Esophagus muscularis mucosa (tissue), 4 donors: ENCODE measurements around the gene ZPR1. TPM values are rescaled to one million over a fixed set of nuclear protein-coding genes. Genes with fewer than 3 reads are reported as not detected.

Source experiments
- DNase-seq: peaks from one replicate; pipeline ENCODE4 v3.0.0-alpha.2; 2017; ENCODE audit errors: extremely low spot score
- H3K27ac ChIP-seq, 4 donors: fragments of 200-600 bp; sonication (generic); replicated peaks in 1 of 4; 1 replicate in 3 of 4; 2 replicates in 1 of 4; pipeline ENCODE4 v1.5.1; 2016 to 2019; ENCODE audit warnings: mild to moderate bottlenecking in 1 of 4
- H3K27me3 ChIP-seq, 4 donors: fragments of 200-600 bp; sonication (generic); one replicate each; pipeline versions ENCODE4 v1.5.1 to v1.6.0; 2016 to 2019
- H3K36me3 ChIP-seq, 4 donors: fragments of 200-600 bp; sonication (generic); one replicate each; pipeline ENCODE4 v1.5.1; 2016 to 2019
- H3K4me1 ChIP-seq, 4 donors: fragments of 200-600 bp; sonication (generic); one replicate each; pipeline ENCODE4 v1.5.1; 2016 to 2019
- H3K4me3 ChIP-seq, 4 donors: fragments of 200-600 bp; sonication (generic); 1 replicate in 2 of 4; 2 replicates in 2 of 4; pipeline ENCODE4 v1.5.1; 2016 to 2019; ENCODE audit warnings: mild to moderate bottlenecking in 4 of 4, moderate library complexity in 1 of 4
- H3K9me3 ChIP-seq, 4 donors: fragments of 200-600 bp; sonication (generic); 1 replicate in 3 of 4; 2 replicates in 1 of 4; pipeline ENCODE4 v1.5.1; 2016 to 2019
- EP300 ChIP-seq: sonication (generic); formaldehyde crosslinking; IDR thresholded peaks from one replicate; pipeline ENCODE4 v1.6.1; 2017; ENCODE audit warnings: antibody characterized with exemption
- POLR2A ChIP-seq: fragments of 450-650 bp; IDR thresholded peaks from one replicate; pipeline ENCODE4 v1.6.1; 2017; ENCODE audit warnings: antibody characterized with exemption, moderate library complexity, mild to moderate bottlenecking, low read depth
- POLR2AphosphoS5 ChIP-seq, 2 donors: sonication (generic); formaldehyde crosslinking; IDR thresholded peaks; one replicate each; pipeline ENCODE4 v1.6.1; 2017; ENCODE audit warnings: antibody characterized with exemption in 2 of 2
- WGBS: methylation state at CpG from one replicate; pipeline ENCODE4 v1.1.5; 2018; 5-methylcytosine and 5-hydroxymethylcytosine counted together
- intact Hi-C: fragments of 100-400 bp; cut with DNase I; formaldehyde crosslinking; loops from one replicate; pipeline ENCODE4 v1.15.1; 2023
- total RNA-seq, 4 donors: library from RNA; depleted of rRNA; stranded (reverse); fragments of >200 nt; gene quantifications; one replicate each; pipeline versions ENCODE4 v1.1.0 to v1.2.1, GENCODE V29; 2016
- TF ChIP-seq, protein P1 (sequence below), 3 experiments: fragments of 200-600 bp in 2 of 3; fragments of 450-650 bp in 1 of 3; sonication (generic) in 2 of 3; IDR thresholded peaks; one replicate each; pipeline ENCODE4 v1.5.1; 2017 to 2019; ENCODE audit warnings: antibody characterized with exemption in 3 of 3, mild to moderate bottlenecking in 2 of 3, moderate library complexity in 1 of 3

Gene ZPR1
- total RNA-seq, 4 donors from 2014 or later, result 18.3 to 46.4 (median 34.7) TPM

GRCh38 chr11:116786966-116787365 lies 857 bp downstream of the ZPR1 start:
- no peak for TF ChIP-seq POLR2AphosphoS5 (IDR thresholded peaks at IDR 0.05)
- no peak for TF ChIP-seq EP300
- no peak for TF ChIP-seq POLR2A
- TF ChIP-seq, protein P1, sequence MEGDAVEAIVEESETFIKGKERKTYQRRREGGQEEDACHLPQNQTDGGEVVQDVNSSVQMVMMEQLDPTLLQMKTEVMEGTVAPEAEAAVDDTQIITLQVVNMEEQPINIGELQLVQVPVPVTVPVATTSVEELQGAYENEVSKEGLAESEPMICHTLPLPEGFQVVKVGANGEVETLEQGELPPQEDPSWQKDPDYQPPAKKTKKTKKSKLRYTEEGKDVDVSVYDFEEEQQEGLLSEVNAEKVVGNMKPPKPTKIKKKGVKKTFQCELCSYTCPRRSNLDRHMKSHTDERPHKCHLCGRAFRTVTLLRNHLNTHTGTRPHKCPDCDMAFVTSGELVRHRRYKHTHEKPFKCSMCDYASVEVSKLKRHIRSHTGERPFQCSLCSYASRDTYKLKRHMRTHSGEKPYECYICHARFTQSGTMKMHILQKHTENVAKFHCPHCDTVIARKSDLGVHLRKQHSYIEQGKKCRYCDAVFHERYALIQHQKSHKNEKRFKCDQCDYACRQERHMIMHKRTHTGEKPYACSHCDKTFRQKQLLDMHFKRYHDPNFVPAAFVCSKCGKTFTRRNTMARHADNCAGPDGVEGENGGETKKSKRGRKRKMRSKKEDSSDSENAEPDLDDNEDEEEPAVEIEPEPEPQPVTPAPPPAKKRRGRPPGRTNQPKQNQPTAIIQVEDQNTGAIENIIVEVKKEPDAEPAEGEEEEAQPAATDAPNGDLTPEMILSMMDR (IDR thresholded peaks at IDR 0.05), result no peak
- no peak for DNase-seq
- WGBS, result 69% methylated on average over 5 of the region's 5 CpGs
- intact Hi-C loops, result no loop called here
- no peaks in the 10 kb centered on the region for H3K27me3 ChIP-seq
- H3K36me3 ChIP-seq, result peaks cover 40 to 48% (median 44%) of the 10 kb centered on the region in 4 donors
- H3K4me1 ChIP-seq, result peaks cover 20 to 38% (median 27%) of the 10 kb centered on the region in 4 donors
- H3K4me3 ChIP-seq, result peak overlapping the region; percentile 90 to 100 (median 98)
- H3K27ac ChIP-seq, result peak overlapping the region in 3 of 4 donors; percentile 85 to 92 (median 91)
- no peaks in the 10 kb centered on the region for H3K9me3 ChIP-seq

- peaks cover 47 to 54% (median 51%) of the 10 kb centered on the region in 4 donors for H3K36me3 ChIP-seq
- H3K27me3 ChIP-seq, result no peaks in the 10 kb centered on the region
- DNase-seq, result no peak
- H3K27ac ChIP-seq, result no peak overlapping the region
- intact Hi-C loops, result no loop called here
- H3K4me1 ChIP-seq, result peaks cover 16 to 32% (median 22%) of the 10 kb centered on the region in 4 donors
- TF ChIP-seq POLR2A, result no peak
- TF ChIP-seq POLR2AphosphoS5 (IDR thresholded peaks at IDR 0.05), result no peak
- TF ChIP-seq EP300, result no peak
- TF ChIP-seq, protein P1 (IDR thresholded peaks at IDR 0.05), result no peak
- peak overlapping the region in 1 of 4 donors; percentile 100 for H3K4me3 ChIP-seq
- 92% methylated on average over 2 of the region's 2 CpGs for WGBS
- no peaks in the 10 kb centered on the region for H3K9me3 ChIP-seq
Measured at GRCh38 chr11:116786326-116786725, 1.5 kb downstream of the ZPR1 start.

- Histone ChIP-seq H3K27me3 (no peaks in the 10 kb centered on the region), H3K36me3 (peaks cover 71 to 90% (median 85%) of the 10 kb centered on the region in 4 donors), H3K27ac (no peak overlapping the region), H3K4me3 (no peak overlapping the region), H3K4me1 (peaks cover 12 to 16% (median 13%) of the 10 kb centered on the region in 4 donors), H3K9me3 (no peaks in the 10 kb centered on the region)
- 100% methylated on average over 4 of the region's 4 CpGs for WGBS
- TF ChIP-seq, protein P1 (IDR thresholded peaks at IDR 0.05), result no peak
- TF ChIP-seq POLR2AphosphoS5 (IDR thresholded peaks at IDR 0.05) (no peak), POLR2A (no peak), EP300 (no peak)
- DNase-seq, result no peak
- intact Hi-C loops, result no loop called here
Measured at GRCh38 chr11:116782728-116783127, 5.1 kb downstream of the ZPR1 start.

DNA sequence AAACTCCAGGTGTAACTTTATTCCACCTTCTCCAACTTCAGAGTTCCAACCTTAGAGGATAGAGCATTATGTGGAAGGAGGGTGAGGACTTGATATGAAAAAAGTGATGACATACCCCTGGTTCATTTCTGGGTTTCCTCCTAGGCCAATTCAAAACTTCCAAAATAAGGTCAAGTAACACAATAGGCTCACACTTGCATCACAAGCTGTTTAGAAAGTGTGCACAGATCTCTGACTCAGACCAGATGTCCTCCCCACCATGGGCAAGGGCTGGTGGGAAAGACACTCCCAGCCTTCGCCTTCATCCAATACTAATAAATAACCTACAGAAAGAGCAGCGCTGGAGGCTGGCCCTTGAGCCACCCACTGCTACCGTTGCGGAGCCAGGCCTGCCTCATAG lies 9.3 kb downstream of the ZPR1 start:
- H3K9me3 ChIP-seq, result no peaks in the 10 kb centered on the region
- no peaks in the 10 kb centered on the region for H3K27me3 ChIP-seq
- H3K36me3 ChIP-seq, result peaks cover 46 to 79% (median 66%) of the 10 kb centered on the region in 4 donors
- peaks cover 2 to 4% (median 3%) of the 10 kb centered on the region in 4 donors for H3K4me1 ChIP-seq
- no peak for DNase-seq
- 100% methylated on average over 2 of the region's 4 CpGs for WGBS
- no peak overlapping the region for H3K4me3 ChIP-seq
- intact Hi-C loops, result loop anchor here (10.0 kb wide), 2 partner anchors 456 to 546 kb away; partner anchors contain the start of genes CEP164, PCSK7 and RNF214
- no peak overlapping the region for H3K27ac ChIP-seq
- TF ChIP-seq EP300 (no peak), POLR2AphosphoS5 (IDR thresholded peaks at IDR 0.05) (no peak), POLR2A (no peak)
- TF ChIP-seq, protein P1 (IDR thresholded peaks at IDR 0.05), result no peak

- Histone ChIP-seq H3K36me3 (peaks cover 31 to 64% (median 51%) of the 10 kb centered on the region in 4 donors), H3K27ac (no peak overlapping the region), H3K4me1 (peaks cover 5 to 11% (median 9%) of the 10 kb centered on the region in 4 donors), H3K4me3 (no peak overlapping the region), H3K9me3 (no peaks in the 10 kb centered on the region), H3K27me3 (no peaks in the 10 kb centered on the region)
- DNase-seq, result no peak
- intact Hi-C loops, result loop anchor here (10.0 kb wide), 2 partner anchors 458 to 548 kb away; partner anchors contain the start of genes CEP164, PCSK7 and RNF214
- TF ChIP-seq, protein P1 (IDR thresholded peaks at IDR 0.05), result no peak
- TF ChIP-seq EP300, result no peak
- no peak for TF ChIP-seq POLR2AphosphoS5 (IDR thresholded peaks at IDR 0.05)
- no peak for TF ChIP-seq POLR2A
- 75% methylated on average over 7 of the region's 7 CpGs for WGBS
Measured at GRCh38 chr11:116777056-116777455, 10.8 kb downstream of the ZPR1 start.
